PC-9 (cell line): ENCODE data around the gene MAST4. TPM values are rescaled to one million over a fixed set of nuclear protein-coding genes. Genes with fewer than 3 reads are reported as not detected.

Experiments
- BruUV-seq: library from RNA; stranded (reverse); fragments of 400-500 nt; replicated peaks from 2 replicates; lab custom pipeline; 2021; lab: Mats Ljungman, UMichigan
- CTCF ChIA-PET: fragments of 300-600 bp; sonication (Branson Sonifier 250); formaldehyde crosslinking; loops from one replicate; lab custom pipeline; 2022; ENCODE audit warnings: antibody characterized with exemption; lab: Charles Lee
- POLR2A ChIA-PET: fragments of 300-600 bp; sonication (Branson Sonifier 250); formaldehyde crosslinking; loops from one replicate; lab custom pipeline; 2022; ENCODE audit warnings: antibody characterized with exemption; ENCODE audit not compliant: unreplicated experiment; lab: Charles Lee
- DNase-seq, 2 experiments: peaks; one replicate each; pipeline versions ENCODE4 v3.0.0 to v3.0.0-alpha.2; 2015 to 2022; ENCODE audit warnings: mixed read lengths in 1 of 2
- H2AFZ ChIP-seq: fragments of 200-600 bp; sonication (generic); 2 replicates; pipeline ENCODE4 v1.8.1; 2017; ENCODE audit warnings: antibody characterized with exemption
- H3F3A ChIP-seq: fragments of 200-600 bp; sonication (generic); 2 replicates; pipeline ENCODE4 v1.8.1; 2017; ENCODE audit warnings: antibody characterized with exemption, mild to moderate bottlenecking, low read depth; ENCODE audit not compliant: insufficient read depth
- H3K27ac ChIP-seq: fragments of 200-600 bp; sonication (generic); 2 replicates; pipeline ENCODE4 v1.6.1; 2016; ENCODE audit warnings: mixed run types
- H3K27me3 ChIP-seq: fragments of 200-600 bp; sonication (generic); 2 replicates; pipeline ENCODE4 v1.6.1; 2016; ENCODE audit warnings: low read depth, mixed run types; ENCODE audit not compliant: insufficient read depth
- H3K36me3 ChIP-seq: fragments of 200-600 bp; sonication (generic); 2 replicates; pipeline ENCODE4 v1.6.1; 2016; ENCODE audit warnings: low read depth, mixed run types
- H3K4me1 ChIP-seq: fragments of 200-600 bp; sonication (generic); replicated peaks from 2 replicates; pipeline ENCODE4 v1.6.1; 2016; ENCODE audit warnings: mixed run types; ENCODE audit not compliant: insufficient read depth
- H3K4me2 ChIP-seq: fragments of 200-600 bp; sonication (generic); 2 replicates; pipeline ENCODE4 v1.6.1; 2017; ENCODE audit warnings: mixed run types
- H3K4me3 ChIP-seq: fragments of 200-600 bp; sonication (generic); 2 replicates; pipeline ENCODE4 v1.6.1; 2016; ENCODE audit warnings: mixed run types
- H3K79me2 ChIP-seq: fragments of 200-600 bp; sonication (generic); 2 replicates; pipeline ENCODE4 v1.6.1; 2017; ENCODE audit warnings: low read depth, mixed run types
- H3K9me2 ChIP-seq: fragments of 200-600 bp; sonication (generic); 2 replicates; pipeline ENCODE4 v1.8.1; 2017; ENCODE audit warnings: mild to moderate bottlenecking; ENCODE audit not compliant: insufficient read depth
- H3K9me3 ChIP-seq: fragments of 200-600 bp; sonication (generic); 2 replicates; pipeline ENCODE4 v1.8.1; 2016; ENCODE audit warnings: low read depth; ENCODE audit not compliant: insufficient read depth
- H4K20me1 ChIP-seq: fragments of 200-600 bp; sonication (generic); 2 replicates; pipeline ENCODE4 v1.8.1; 2017; ENCODE audit not compliant: insufficient read depth
- EZH2 ChIP-seq: fragments of 200-600 bp; sonication (generic); IDR thresholded peaks from 2 replicates; pipeline ENCODE4 v1.8.0; 2017; ENCODE audit warnings: antibody characterized with exemption, low read depth
- intact Hi-C: fragments of 100-400 bp; cut with micrococcal nuclease; formaldehyde crosslinking; loops from one replicate; pipeline ENCODE4 v1.10.0; 2022; ENCODE audit not compliant: unreplicated experiment
- total RNA-seq: library from RNA; stranded (reverse); gene quantifications from 2 replicates; pipeline ENCODE4 v1.2.3, GENCODE V29; 2021
- TF ChIP-seq, protein P1 (sequence below): fragments of 200-600 bp; sonication (generic); conservative IDR thresholded peaks from 2 replicates; pipeline ENCODE4 v1.6.1; 2017; ENCODE audit warnings: mixed run types, antibody characterized with exemption, mild to moderate bottlenecking, moderate library complexity

The MAST4 gene
- total RNA-seq, 1 experiment from 2014 or later = 19.3 TPM

DNA sequence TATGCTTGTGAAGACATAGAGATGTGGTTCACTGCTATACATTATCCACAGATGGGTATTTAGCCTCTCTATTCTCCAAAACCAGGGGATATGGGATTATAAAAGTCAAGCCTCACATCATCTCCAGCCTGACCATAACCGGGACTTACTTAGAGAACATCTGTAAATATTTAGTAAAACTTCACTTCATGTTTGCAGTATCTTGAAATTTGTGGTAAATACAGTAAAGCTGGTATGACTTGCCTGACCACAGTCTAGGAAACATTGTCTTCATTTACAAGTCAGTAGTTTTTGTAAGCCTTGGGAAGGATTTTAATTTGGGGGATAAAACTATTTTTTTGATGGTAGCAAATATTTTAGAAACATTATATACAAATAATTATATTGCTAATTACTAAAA is 64.2 kb downstream of the MAST4 start:
- Histone ChIP-seq H3K36me3 (no peaks in the 10 kb centered on the region), H3K4me1 (no peaks in the 10 kb centered on the region), H3F3A (no peaks in the 10 kb centered on the region), H3K79me2 (no peaks in the 10 kb centered on the region), H3K9me3 (no peaks in the 10 kb centered on the region), H2AFZ (no peak overlapping the region), H3K27ac (no peak overlapping the region), H3K4me2 (no peak overlapping the region), H3K27me3 (no peaks in the 10 kb centered on the region), H4K20me1 (no peaks in the 10 kb centered on the region), H3K4me3 (no peak overlapping the region), H3K9me2 (no peaks in the 10 kb centered on the region)
- TF ChIP-seq EZH2 = no peak
- TF ChIP-seq, protein P1, sequence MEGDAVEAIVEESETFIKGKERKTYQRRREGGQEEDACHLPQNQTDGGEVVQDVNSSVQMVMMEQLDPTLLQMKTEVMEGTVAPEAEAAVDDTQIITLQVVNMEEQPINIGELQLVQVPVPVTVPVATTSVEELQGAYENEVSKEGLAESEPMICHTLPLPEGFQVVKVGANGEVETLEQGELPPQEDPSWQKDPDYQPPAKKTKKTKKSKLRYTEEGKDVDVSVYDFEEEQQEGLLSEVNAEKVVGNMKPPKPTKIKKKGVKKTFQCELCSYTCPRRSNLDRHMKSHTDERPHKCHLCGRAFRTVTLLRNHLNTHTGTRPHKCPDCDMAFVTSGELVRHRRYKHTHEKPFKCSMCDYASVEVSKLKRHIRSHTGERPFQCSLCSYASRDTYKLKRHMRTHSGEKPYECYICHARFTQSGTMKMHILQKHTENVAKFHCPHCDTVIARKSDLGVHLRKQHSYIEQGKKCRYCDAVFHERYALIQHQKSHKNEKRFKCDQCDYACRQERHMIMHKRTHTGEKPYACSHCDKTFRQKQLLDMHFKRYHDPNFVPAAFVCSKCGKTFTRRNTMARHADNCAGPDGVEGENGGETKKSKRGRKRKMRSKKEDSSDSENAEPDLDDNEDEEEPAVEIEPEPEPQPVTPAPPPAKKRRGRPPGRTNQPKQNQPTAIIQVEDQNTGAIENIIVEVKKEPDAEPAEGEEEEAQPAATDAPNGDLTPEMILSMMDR = no peak
- intact Hi-C loops = no loop called here
- ChIA-PET CTCF (no interaction called here), POLR2A (no interaction called here)
- no TSS peak for BruUV-seq
- DNase-seq = no peak

DNA sequence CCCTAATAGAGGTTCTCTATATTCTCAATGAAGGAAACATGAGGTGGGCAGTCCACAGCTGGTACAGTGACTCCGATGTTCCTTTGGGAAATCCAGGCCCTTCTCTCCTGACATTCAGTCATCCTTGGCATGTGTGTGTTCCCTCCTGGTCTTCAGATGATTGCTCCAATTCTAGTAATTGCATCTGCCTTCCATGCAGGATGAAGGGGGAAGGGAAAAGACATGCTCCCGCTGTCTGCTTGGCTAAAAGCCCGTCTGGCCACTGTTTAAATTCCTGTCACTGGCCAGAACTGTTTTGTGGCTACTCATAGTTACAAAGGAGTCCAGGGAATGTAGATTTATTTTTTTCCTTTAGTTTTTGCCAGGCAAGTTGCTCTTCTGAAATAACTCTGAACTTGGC is 65.0 kb downstream of the MAST4 start:
- H3K27me3 ChIP-seq = no peaks in the 10 kb centered on the region
- no peaks in the 10 kb centered on the region for H3F3A ChIP-seq
- POLR2A ChIA-PET = no interaction called here
- H3K9me3 ChIP-seq = no peaks in the 10 kb centered on the region
- CTCF ChIA-PET = no interaction called here
- no peak overlapping the region for H2AFZ ChIP-seq
- no peak overlapping the region for H3K4me3 ChIP-seq
- H3K9me2 ChIP-seq = no peaks in the 10 kb centered on the region
- no peak for TF ChIP-seq EZH2
- TF ChIP-seq, protein P1 = no peak
- no peaks in the 10 kb centered on the region for H3K4me1 ChIP-seq
- no TSS peak for BruUV-seq
- intact Hi-C loops = no loop called here
- H4K20me1 ChIP-seq = no peaks in the 10 kb centered on the region
- no peak overlapping the region for H3K4me2 ChIP-seq
- H3K79me2 ChIP-seq = no peaks in the 10 kb centered on the region
- H3K36me3 ChIP-seq = no peaks in the 10 kb centered on the region
- no peak for DNase-seq
- H3K27ac ChIP-seq = no peak overlapping the region

DNA sequence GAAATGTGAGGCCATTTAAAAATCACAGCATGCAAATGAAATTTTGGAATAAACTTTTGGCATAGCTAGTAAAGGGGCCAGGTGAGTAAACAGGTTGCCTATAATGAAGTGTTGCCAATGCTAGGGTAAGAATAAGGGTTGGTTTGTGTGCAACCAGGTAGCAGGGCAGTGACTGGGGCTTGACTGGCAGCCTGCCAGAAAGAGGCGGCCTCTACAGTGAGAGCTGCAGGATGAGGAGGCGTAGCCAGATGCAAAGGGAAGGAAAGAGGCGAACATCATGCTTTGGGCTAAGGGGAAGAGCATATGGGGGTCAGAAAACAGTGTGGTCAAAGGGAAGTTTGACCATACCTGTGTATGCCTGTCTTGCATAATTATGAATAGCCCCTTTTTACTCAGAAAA is 70.6 kb downstream of the MAST4 start:
- Histone ChIP-seq H3K4me1 (no peaks in the 10 kb centered on the region), H3K4me3 (no peak overlapping the region), H3F3A (no peaks in the 10 kb centered on the region), H4K20me1 (no peaks in the 10 kb centered on the region), H3K9me3 (no peaks in the 10 kb centered on the region), H3K27ac (no peak overlapping the region), H3K9me2 (no peaks in the 10 kb centered on the region), H3K4me2 (no peak overlapping the region), H3K27me3 (peaks cover 22% of the 10 kb centered on the region), H3K36me3 (no peaks in the 10 kb centered on the region), H3K79me2 (no peaks in the 10 kb centered on the region), H2AFZ (no peak overlapping the region)
- TF ChIP-seq, protein P1 = no peak
- no peak for TF ChIP-seq EZH2
- ChIA-PET POLR2A (no interaction called here), CTCF (no interaction called here)
- intact Hi-C loops = no loop called here
- BruUV-seq = no TSS peak
- DNase-seq = no peak
